Pancreas (tissue), 10 donors: Measurements from ENCODE around the gene INSRR. TPM values are rescaled to one million over a fixed set of nuclear protein-coding genes. Genes with fewer than 3 reads are reported as not detected.
A peak's percentile ranks its signal among the peaks of the same experiment; 100 is the strongest.

Source experiments
- ATAC-seq, 4 donors: fragments of 200-7000 bp; cut with Tn5 transposase; one replicate each; pipeline versions ENCODE4 v1.8.0 to v1.9.1; 2020; ENCODE audit warnings: mild to moderate bottlenecking in 4 of 4, moderate library complexity in 4 of 4
- DNase-seq, 6 donors: peaks; one replicate each; pipeline ENCODE4 v3.0.0-alpha.2; 2020
- FAIRE-seq: peaks from 2 replicates; lab custom pipeline; 2012; peaks lifted over from hg19 to GRCh38; lab: Jason Lieb, UNC
- H3K27ac ChIP-seq, 4 donors: fragments of 200-600 bp; sonication (generic); 1 replicate in 3 of 4; 2 replicates in 1 of 4; pipeline versions ENCODE4 v1.5.0 to v1.8.0; 2020
- H3K27me3 ChIP-seq, 4 donors: fragments of 200-600 bp; one replicate each; pipeline ENCODE4 v1.8.0; 2021
- H3K36me3 ChIP-seq, 3 donors: fragments of 200-600 bp; sonication (generic) in 1 of 3; one replicate each; pipeline versions ENCODE4 v1.5.0 to v1.8.0; 2020 to 2021
- H3K4me1 ChIP-seq, 3 donors: fragments of 200-600 bp; one replicate each; pipeline ENCODE4 v1.8.0; 2021
- H3K4me3 ChIP-seq, 4 donors: fragments of 200-600 bp; sonication (generic) in 2 of 4; one replicate each; pipeline versions ENCODE4 v1.5.0 to v1.8.0; 2020 to 2021
- H3K9me3 ChIP-seq, 4 donors: fragments of 200-600 bp; one replicate each; pipeline ENCODE4 v1.8.0; 2021
- WGBS, 2 donors: extraction: QIAGEN DNeasy Blood & Tissue Kit; methylation state at CpG; one replicate each; pipeline ENCODE4 v1.1.7; 2013; 5-methylcytosine and 5-hydroxymethylcytosine counted together
- intact Hi-C, 3 donors: fragments of 100-400 bp; cut with DNase I; formaldehyde crosslinking; loops; one replicate each; pipeline versions ENCODE4 v1.11.1 to v1.14.2; 2022
- polyA plus RNA-seq, 2 donors: library from polyadenylated mRNA; stranded (reverse); fragments of 200-250 nt; gene quantifications; one replicate each; pipeline ENCODE4 v1.2.3, GENCODE V29; 2013
- total RNA-seq, 6 donors: library from RNA; stranded (reverse); fragmentation: NEBNext Ultra II Directional in 4 of 6; extraction: Animal tissue kit (Norgen Biotek cat#: 25700) in 4 of 6; gene quantifications; one replicate each; pipeline versions ENCODE4 v1.2.1 to v1.2.4, GENCODE V29; 2021 to 2023
- TF ChIP-seq, protein P1 (sequence below), 4 donors: fragments of 200-600 bp; sonication (generic) in 3 of 4; IDR thresholded peaks; one replicate each; pipeline versions ENCODE4 v1.5.0 to v1.8.0; 2021; ENCODE audit warnings: antibody characterized with exemption in 4 of 4
- donor health status: healthy with polysubstance abuse.
- donor health status: DM: no; HTN: no; CAD: no; lungs with moderate emphysema.
- donor health status: DM: no; HTN: no; CAD: no.
- donor health status: control.
- donor health status: control.
- donor health status: Bipolar disorder and iron deficiency.
- donor health status: DM: yes; HTN: yes; CAD: no.
- donor health status: DM: no; HTN: no; CAD: no.
- donor health status: DM: no; HTN: no; CAD: no.
- donor health status: DM: yes; HTN: yes; CAD: no.

INSRR gene
- total and polyA plus RNA-seq, 8 donors = 0.03 to 0.99 (median 0.18) TPM

DNA sequence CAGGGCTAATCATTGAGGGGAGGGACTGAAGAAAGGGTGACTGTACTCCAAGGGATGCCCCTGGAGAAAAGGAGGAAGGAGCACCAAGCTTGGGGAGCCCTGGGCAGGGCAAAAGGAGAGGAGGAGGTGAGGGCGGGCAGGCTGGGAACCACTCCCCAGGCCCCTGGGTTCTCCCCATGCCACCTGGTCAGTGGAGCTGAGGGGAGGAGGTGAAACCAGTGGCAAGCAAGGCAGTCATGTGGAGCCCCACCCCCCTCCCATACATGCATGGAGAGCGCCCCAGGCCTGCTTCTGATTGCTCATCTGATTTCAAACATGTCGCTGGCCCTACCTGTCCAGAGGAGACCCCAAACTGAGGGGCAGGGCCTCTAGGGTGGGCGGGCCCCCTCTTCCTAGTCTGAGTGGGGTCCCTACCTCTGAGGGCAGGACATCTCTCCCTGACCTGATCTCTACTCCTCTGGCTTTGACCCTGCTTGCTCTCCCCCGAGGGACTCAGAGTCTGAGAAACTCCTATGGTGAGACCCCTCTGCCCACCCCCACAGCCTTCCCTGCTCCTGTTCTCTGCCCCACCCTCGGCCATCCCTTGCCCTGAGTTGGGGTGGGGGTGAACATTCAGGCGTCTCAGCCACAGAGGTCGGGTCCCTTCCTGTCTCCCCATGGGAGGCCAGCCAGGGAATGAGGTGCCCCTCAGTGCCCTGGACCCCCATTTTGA lies 18.6 kb downstream of the INSRR start:
- no peak overlapping the region for H3K27ac ChIP-seq
- H3K4me3 ChIP-seq = no peak overlapping the region
- TF ChIP-seq, protein P1, sequence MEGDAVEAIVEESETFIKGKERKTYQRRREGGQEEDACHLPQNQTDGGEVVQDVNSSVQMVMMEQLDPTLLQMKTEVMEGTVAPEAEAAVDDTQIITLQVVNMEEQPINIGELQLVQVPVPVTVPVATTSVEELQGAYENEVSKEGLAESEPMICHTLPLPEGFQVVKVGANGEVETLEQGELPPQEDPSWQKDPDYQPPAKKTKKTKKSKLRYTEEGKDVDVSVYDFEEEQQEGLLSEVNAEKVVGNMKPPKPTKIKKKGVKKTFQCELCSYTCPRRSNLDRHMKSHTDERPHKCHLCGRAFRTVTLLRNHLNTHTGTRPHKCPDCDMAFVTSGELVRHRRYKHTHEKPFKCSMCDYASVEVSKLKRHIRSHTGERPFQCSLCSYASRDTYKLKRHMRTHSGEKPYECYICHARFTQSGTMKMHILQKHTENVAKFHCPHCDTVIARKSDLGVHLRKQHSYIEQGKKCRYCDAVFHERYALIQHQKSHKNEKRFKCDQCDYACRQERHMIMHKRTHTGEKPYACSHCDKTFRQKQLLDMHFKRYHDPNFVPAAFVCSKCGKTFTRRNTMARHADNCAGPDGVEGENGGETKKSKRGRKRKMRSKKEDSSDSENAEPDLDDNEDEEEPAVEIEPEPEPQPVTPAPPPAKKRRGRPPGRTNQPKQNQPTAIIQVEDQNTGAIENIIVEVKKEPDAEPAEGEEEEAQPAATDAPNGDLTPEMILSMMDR (IDR thresholded peaks at IDR 0.05) = no peak
- peak in 2 of 6 donors; percentile 42 to 45 for DNase-seq
- ATAC-seq = no peak
- H3K9me3 ChIP-seq = no peaks in the 10 kb centered on the region
- intact Hi-C loops = no loop called here
- WGBS, 2 donors = 45 to 55% methylated on average over 8 of the region's 8 CpGs
- FAIRE-seq = no peak
- H3K4me1 ChIP-seq = no peaks in the 10 kb centered on the region
- H3K36me3 ChIP-seq = no peaks in the 10 kb centered on the region
- peaks cover 0 to 4% (median 0%) of the 10 kb centered on the region in 4 donors for H3K27me3 ChIP-seq

DNA sequence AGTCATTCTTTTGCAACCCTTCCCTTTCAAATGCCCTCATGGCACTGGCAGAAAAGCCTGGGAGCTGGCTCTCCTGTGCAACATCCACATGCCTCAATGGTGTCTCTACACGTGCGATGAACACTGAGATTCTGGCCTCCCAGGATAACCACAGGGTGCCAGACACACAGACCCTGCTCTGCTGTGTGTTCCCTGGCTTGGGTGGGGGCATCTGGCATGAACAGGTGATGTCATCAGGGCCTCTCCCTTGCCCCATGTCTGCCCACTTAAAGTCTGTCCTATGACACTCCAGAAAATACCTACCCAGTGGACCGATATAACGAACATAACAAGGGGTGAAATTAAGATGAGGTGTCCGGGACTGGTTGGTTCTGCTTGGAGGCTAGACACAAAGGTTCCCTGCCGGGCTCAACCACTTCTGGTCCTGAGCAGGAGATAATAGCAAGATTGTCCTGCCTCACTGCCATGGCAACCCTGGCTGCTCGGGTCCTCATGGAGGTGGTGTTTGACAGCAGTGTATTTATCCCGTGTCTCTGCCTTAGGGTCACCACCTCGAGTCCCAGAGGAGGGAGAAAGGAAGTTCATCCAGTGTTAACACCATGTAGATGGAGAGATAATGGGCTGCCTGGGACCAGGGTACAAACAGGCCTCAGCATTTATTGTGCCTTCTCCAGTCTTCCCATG lies 19.3 kb downstream of the INSRR start:
- Histone ChIP-seq H3K9me3 (no peaks in the 10 kb centered on the region), H3K27ac (no peak overlapping the region), H3K4me1 (no peaks in the 10 kb centered on the region), H3K36me3 (no peaks in the 10 kb centered on the region), H3K4me3 (no peak overlapping the region), H3K27me3 (peaks cover 0 to 4% (median 0%) of the 10 kb centered on the region in 4 donors)
- TF ChIP-seq, protein P1 (IDR thresholded peaks at IDR 0.05) = no peak
- ATAC-seq (no peak), FAIRE-seq (no peak), DNase-seq (no peak)
- intact Hi-C loops = no loop called here
- WGBS, 2 donors = 24 to 29% methylated on average over 9 of the region's 9 CpGs

DNA sequence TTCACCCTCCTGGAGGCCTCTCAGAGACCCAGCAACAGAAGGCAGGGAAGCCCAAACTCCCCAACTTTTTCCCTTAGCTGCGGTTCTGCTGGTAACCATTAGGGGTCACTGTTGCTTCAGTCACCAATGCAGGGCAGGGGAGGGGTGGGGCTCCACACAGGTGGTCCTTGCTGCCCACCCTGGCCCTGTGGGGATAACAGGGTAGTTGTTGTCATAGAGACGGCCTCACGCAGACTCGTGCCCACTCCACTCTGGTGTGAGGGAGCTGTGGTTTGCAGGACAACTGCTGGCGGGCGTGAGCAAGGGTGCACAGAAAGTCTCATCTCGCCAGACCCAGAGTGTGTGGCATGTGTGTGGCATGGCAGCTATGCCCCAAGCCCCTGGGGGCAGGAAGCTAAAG lies 19.9 kb downstream of the INSRR start:
- no peaks in the 10 kb centered on the region for H3K4me1 ChIP-seq
- TF ChIP-seq, protein P1 (IDR thresholded peaks at IDR 0.05) = peak; percentile 64 to 86 (median 74)
- H3K4me3 ChIP-seq = no peak overlapping the region
- no peaks in the 10 kb centered on the region for H3K36me3 ChIP-seq
- no peak for FAIRE-seq
- 29 to 31% methylated on average over 7 of the region's 7 CpGs for WGBS, 2 donors
- peak in 2 of 6 donors; percentile 40 to 42 for DNase-seq
- peaks cover 0 to 4% (median 0%) of the 10 kb centered on the region in 4 donors for H3K27me3 ChIP-seq
- H3K27ac ChIP-seq = no peak overlapping the region
- intact Hi-C loops = no loop called here
- ATAC-seq = peak; percentile 38 to 92 (median 81)
- no peaks in the 10 kb centered on the region for H3K9me3 ChIP-seq

DNA sequence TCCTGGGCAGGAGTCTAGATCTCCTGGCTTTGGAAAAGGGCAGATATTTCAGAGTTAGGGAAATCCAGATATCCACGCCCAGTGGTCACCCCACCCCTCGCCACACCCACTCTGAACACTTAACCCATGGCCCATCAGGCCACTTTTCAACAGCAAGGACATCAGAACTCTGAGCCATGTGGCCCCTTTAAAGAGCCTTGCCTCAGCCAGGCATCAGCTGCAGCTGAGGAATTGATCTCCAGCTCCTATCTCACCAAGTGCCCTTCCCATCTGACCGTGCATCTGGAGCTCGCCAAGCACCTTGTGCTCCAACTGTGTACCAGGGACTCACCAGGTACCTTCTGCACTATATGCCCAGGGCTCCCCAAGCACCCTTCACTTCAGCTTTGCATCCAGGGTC lies 22.0 kb downstream of the INSRR start:
- H3K4me1 ChIP-seq = no peaks in the 10 kb centered on the region
- no peak overlapping the region for H3K4me3 ChIP-seq
- DNase-seq (no peak), ATAC-seq (no peak), FAIRE-seq (no peak)
- no peaks in the 10 kb centered on the region for H3K36me3 ChIP-seq
- no peak overlapping the region for H3K27ac ChIP-seq
- TF ChIP-seq, protein P1 (IDR thresholded peaks at IDR 0.05) = no peak
- intact Hi-C loops = no loop called here
- no peaks in the 10 kb centered on the region for H3K9me3 ChIP-seq
- H3K27me3 ChIP-seq = peaks cover 0 to 4% (median 0%) of the 10 kb centered on the region in 4 donors
- 51 to 64% methylated on average over 4 of the region's 4 CpGs for WGBS, 2 donors
